Pons (tissue), 1 donor: ENCODE measurements around the gene VSIG10L2.
"Not testable (repeated sequence)": the region's sequence is repeated elsewhere in the genome, so short reads cannot be mapped to it uniquely, and the experiment has no call there.

Experiments
- DNase-seq: peaks from one replicate; pipeline ENCODE4 v3.0.0-alpha.2; 2016; ENCODE audit warnings: low spot score

Gene VSIG10L2

DNA sequence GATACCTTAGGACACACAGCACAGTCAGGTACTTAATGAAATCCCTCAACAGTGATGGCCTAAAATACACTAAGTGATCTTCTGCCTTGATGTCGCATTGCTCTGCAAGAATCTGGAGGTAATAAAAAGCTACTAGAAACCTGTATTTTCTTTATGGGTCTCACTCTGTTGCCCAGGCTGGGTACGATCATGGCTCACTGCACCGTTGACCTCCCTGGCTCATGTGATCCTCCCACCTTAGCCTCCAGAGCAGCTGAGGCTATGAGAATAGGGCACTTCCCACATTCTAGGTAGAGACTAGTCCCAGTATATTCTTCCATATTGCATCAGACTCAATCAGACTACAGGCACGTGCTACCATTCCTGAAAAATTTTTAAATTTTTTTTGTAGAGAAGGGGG, 21.7 kb downstream of the VSIG10L2 start:
- DNase-seq = no peak

GRCh38 chr11:125968354-125968753, 22.5 kb downstream of the VSIG10L2 start:
- DNase-seq = no peak

DNA sequence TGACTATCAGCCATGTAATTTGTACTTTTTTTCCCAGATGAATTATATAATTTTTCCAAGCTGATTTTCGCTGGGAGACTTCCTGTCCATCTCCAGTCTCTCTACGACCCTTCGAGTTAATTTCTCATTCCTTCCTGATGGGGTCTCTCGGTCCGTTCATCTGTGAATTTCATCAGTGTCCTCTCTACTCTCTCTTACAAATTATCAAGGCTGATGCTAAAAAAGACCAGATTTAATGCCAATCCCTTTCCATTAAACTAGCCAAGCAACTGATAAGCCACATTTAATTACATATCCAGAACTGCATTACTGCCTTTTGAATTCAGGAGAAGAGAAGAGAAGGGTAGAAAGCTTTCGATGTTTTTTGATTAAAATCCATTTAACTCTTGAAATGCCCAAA, 25.8 kb downstream of the VSIG10L2 start:
- no peak for DNase-seq

DNA sequence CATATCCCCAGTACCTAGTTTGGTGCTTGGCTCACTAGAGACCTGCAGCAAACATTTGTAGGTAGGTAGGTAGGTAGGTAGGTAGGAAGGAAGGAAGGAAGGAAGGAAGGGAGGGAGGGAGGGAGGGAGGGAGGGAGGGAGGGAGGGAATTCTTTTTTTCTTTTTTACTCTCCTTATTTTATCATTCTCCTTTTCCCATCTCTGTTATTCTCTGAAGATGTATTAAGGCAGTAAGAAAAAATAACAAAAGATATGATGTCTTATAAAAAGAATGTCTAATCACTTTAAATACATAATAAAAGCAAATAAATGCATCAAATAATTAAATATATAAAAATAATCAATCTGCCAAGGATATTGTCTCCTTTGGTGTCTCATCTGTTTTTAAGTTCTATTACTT, 28.4 kb downstream of the VSIG10L2 start:
- DNase-seq = no peak

DNA sequence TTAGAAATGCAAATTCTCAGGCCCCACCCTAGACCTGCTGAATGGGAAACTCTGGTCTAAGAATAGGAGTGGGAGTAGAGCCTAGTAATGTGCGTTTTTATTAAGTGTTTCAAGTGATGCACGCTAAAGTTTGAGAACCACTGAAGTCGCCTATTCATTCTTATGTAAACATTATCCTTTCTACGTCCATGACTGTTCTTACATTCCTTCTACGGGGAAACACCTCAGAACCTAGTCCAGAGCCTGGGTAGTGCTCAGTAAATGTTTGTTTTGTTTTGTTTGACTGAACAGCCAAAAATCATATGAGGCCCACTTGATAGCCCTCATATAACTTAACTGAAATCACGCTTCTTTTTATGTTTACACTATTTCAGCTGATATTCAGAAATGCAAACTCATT, 29.8 kb downstream of the VSIG10L2 start:
- DNase-seq = no peak

DNA sequence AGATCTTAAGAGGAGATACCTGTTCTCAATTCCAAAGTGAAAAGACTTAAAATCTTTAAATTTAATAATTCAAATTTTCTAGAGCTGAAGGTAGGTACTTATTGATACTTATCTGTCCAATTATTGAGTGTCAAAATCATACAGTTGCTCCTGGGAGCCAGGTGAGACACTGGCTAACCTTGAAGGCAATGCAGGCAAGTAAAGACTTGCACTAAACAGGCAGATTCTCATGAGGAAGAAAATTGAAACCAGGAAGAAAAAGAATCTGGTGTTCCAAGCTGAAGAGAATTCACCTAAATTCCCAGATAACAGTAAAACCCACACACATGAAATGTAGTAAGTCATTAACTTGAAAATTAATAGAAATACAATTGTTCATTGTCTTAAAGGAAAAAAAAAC, 30.3 kb downstream of the VSIG10L2 start:
- no peak for DNase-seq

DNA sequence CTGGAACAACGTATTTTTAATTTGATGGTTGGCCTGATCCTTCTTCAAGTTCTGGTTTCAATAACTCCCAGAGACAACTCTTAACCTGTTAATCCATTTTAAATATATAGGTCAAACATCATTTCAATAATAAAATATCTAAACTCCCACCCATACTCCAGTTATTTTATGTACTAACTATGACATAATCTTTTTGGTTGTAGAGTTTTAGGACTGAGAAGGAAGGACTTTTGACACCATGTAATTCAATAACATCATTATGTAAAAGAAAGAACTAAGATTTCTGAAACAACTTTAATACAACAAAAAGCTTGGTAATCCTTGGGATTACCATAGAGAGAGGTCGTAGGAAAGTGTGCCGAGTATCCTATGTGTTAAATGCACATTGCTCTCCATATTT, 31.5 kb downstream of the VSIG10L2 start:
- no peak for DNase-seq

DNA sequence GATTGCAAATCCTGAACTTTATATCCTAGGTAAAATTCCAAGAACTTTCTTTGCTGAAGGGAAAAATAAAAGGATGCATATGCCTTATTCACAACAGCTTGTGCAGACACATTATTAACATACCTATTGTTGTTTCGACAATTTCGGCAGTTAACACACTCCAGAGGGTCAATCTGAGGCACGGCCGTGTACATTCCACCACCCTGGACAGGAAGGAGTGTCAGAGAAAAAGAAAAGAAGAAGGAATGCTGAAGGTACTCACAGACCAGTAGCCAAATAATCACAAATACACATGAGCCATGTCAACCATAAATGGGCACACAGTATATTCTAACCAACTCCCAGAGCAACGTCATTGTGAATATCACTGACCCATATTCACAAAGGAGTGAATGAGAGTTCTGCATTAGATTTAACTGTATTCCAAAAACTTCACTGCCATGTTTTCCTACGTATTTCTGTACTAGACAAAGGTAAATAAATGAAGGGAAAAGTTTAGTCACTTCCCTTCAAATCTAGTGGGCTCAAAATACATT, 32.4 kb downstream of the VSIG10L2 start:
- DNase-seq = no peak

DNA sequence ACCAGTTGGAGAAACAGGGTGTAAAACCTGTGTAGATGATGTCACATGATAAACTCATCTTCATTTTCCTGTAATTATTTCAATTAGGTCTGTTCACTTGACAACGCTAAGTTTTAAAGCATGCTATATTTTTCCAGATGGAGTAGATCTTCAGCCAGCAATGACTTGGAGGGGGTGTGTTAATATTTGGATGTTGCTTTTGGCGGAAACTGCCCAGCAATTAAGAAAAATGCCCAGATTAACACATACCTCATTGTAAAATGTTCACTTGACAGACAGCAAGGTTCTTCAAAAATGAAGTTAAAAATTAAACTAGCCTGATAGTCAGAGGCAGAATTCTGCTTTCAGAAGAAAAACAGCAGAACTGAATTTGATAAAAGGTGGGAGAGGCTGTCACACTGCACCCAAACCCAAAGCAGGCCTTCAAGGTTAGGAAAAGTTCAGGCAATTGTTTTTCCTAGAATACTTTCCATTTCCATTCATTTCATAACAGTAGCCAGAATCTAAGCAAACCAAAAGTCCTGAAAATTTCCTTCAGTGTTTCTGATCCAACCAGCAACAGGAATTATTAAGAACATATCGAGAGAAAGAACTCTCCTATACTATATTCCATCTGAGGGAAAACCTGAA, 33.0 kb downstream of the VSIG10L2 start:
- DNase-seq = no peak

DNA sequence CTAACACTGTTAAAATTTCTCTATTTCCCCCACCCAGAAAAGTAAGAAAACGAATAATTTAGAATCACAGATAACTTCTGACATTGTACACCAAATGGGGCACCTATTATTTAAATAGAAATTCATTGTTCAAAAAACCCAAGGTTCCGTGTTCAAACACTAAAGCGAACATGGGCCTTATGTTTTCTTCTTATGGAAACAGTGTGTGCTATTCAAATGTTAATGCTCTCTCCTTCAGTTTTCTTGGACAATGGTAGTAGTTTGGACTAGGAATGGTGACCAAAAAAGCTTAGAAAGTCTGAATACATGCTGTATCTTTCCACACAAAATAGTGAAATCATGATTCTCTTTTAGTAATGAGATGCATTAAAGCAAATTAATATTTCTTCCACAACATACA, 33.7 kb downstream of the VSIG10L2 start:
- no peak for DNase-seq

GRCh38 chr11:125980436-125980835, 34.6 kb downstream of the VSIG10L2 start:
- DNase-seq = no peak

GRCh38 chr11:125982348-125982730, 36.5 kb downstream of the VSIG10L2 start:
- no peak for DNase-seq

GRCh38 chr11:125985956-125986355, 40.1 kb downstream of the VSIG10L2 start:
- not testable (repeated sequence) for DNase-seq

GRCh38 chr11:125987066-125987641, 41.3 kb downstream of the VSIG10L2 start:
- no peak for DNase-seq

DNA sequence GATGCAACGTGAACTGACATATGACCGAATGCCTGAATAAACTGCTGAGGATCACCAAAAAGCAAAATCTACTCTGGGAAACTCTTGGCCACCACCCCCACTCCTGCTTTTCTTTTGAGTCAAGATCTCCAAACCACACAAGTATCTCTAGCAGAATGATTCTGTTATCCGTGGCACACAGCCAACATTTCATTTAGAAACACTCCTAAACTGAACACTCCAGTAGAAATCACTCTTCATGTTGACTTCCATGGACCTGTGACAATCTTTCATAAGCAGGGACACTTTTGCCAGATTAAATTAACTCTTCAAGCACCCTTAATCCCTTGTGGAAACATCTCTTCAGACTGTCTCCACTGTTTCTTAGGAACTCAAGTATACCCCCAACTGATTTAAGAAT, 44.4 kb downstream of the VSIG10L2 start:
- DNase-seq = peak; percentile 17

DNA sequence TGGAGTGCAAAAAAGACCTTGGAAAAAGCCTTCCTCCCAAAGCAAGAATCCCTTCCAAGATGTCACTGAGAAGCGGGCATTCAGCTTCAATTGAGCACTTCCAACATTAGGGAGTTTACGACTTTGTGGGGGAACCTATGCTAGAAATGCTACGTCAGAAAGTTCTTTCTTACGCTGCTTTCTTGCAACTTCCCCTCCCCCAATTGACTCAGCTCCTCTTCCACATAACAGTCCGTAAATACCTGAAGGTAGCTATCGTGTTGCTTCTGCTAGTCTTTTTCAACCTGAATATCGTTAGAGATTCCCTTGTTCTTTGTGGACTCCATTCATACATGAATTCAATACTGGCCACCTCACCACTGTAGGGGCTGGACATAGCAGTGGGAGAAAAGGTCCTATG, 47.0 kb downstream of the VSIG10L2 start:
- DNase-seq = no peak

DNA sequence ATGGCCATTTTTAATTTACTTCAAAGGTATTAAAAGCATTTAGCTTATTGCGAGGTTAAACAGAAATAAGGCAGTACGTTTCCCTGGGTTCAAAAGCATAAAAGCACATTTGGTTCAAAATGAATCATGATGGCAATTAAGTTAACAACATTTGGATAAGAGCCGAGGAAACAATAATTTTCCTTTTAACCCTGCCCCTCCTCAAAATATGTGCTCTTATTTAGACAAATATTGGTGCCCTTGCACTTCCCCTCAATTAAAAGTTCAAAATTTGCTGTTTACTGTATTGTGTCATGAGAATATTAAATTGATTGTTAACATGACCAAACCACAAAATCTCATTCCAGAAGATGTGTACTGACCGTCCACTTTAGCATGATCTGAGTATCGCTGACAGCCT, 48.7 kb downstream of the VSIG10L2 start:
- DNase-seq = no peak

GRCh38 chr11:125995313-125995712, 49.5 kb downstream of the VSIG10L2 start:
- no peak for DNase-seq

DNA sequence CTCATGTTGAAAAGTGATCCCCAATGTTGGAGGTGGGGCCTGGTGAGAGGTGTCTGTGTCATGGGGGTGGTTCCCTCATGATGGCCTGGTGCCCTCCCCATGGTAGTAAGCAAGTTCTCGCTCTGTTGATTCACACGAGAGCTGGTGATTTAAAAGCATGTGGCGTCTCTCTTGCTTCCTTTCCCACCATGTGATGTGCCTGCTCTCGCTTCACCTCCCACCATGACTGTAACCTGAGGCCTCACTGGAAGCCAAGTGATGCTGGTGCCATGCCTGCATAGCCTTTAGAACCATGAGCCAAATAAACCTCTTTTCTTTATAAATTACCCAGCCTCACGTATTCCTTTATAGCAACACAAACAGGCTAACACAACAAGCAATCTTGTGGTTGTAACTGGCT, 52.4 kb downstream of the VSIG10L2 start:
- DNase-seq = no peak

GRCh38 chr11:125999234-125999880, 53.5 kb downstream of the VSIG10L2 start:
- DNase-seq = no peak

GRCh38 chr11:126002181-126002580, 56.3 kb downstream of the VSIG10L2 start:
- no peak for DNase-seq
